Muscle of back (tissue), 13 donors: ENCODE results near the gene PTGDR. TPM values are rescaled to one million over a fixed set of nuclear protein-coding genes. Genes with fewer than 3 reads are reported as not detected.

Experiments
- DNase-seq, 3 donors: peaks; one replicate each; pipeline versions ENCODE4 v3.0.0 to v3.0.0-alpha.2; 2013
- long read RNA-seq, 9 donors: transcript quantifications; one replicate each; lab custom pipeline, GENCODE V29; 2026
- polyA plus RNA-seq, 10 donors: library from polyadenylated mRNA; unstranded; fragments of 120-200 nt; gene quantifications; one replicate each; pipeline ENCODE4 v1.2.1, GENCODE V29; 2013; ENCODE audit not compliant: insufficient read length in 10 of 10

Gene PTGDR
- polyA plus RNA-seq, result 1 to 10 TPM in 1 of 10 donors, under 1 TPM in 9; 0.16 to 1.3 (median 0.43) TPM
- long read RNA-seq, donor 1, result 0 reads
- long read RNA-seq, donor 2, result 0 reads
- long read RNA-seq, donor 3, result 0 reads
- long read RNA-seq, donor 4, result 0 reads
- long read RNA-seq, donor 5, result 0 reads
- long read RNA-seq, donor 6, result 0 reads
- long read RNA-seq, donor 7, result 0 reads
- long read RNA-seq, donor 8, result 0 reads
- long read RNA-seq, donor 9, result 0 reads

- DNase-seq, result peak in 1 of 3 donors; percentile 49
These were observed at the start of gene PTGDR for GRCh38 chr14:52267501-52268278. PTGDR (plus strand) TSS chr14:52267698; CDS start chr14:52267815, 117 bp downstream.

GRCh38 chr14:52219488-52220084, 47.9 kb upstream of the PTGDR start:
- DNase-seq, result no peak

GRCh38 chr14:52220924-52221811, 46.3 kb upstream of the PTGDR start:
- DNase-seq, result no peak

- no peak for DNase-seq
These were observed 44.6 kb upstream of the PTGDR start for GRCh38 chr14:52222901-52223300.

GRCh38 chr14:52227619-52228222, 39.8 kb upstream of the PTGDR start:
- DNase-seq, result no peak

GRCh38 chr14:52233693-52234092, 33.8 kb upstream of the PTGDR start:
- DNase-seq, result no peak

GRCh38 chr14:52235434-52235833, 32.1 kb upstream of the PTGDR start:
- no peak for DNase-seq

- peak in 1 of 3 donors; percentile 17 for DNase-seq
These were observed 31.5 kb upstream of the PTGDR start for GRCh38 chr14:52235866-52236510.

GRCh38 chr14:52238682-52239081, 28.8 kb upstream of the PTGDR start:
- DNase-seq, result no peak

- DNase-seq, result no peak
These were observed 26.9 kb upstream of the PTGDR start for GRCh38 chr14:52240623-52241022.

- peak in 1 of 3 donors; percentile 37 for DNase-seq
These were observed 26.3 kb upstream of the PTGDR start for GRCh38 chr14:52241087-52241793.

GRCh38 chr14:52244328-52244727, 23.2 kb upstream of the PTGDR start:
- DNase-seq, result no peak

- DNase-seq, result no peak
These were observed 22.5 kb upstream of the PTGDR start for GRCh38 chr14:52244997-52245396.

GRCh38 chr14:52248057-52248456, 19.4 kb upstream of the PTGDR start:
- DNase-seq, result no peak

GRCh38 chr14:52251724-52252123, 15.8 kb upstream of the PTGDR start:
- no peak for DNase-seq

- DNase-seq, result peak in 1 of 3 donors; percentile 49
These were observed 14.0 kb upstream of the PTGDR start for GRCh38 chr14:52253503-52253902.

GRCh38 chr14:52254086-52254485, 13.4 kb upstream of the PTGDR start:
- no peak for DNase-seq

- no peak for DNase-seq
These were observed 8.7 kb upstream of the PTGDR start for GRCh38 chr14:52258783-52259182.

- DNase-seq, result no peak
These were observed 8.1 kb upstream of the PTGDR start for GRCh38 chr14:52259434-52259833.

- no peak for DNase-seq
These were observed 4.9 kb upstream of the PTGDR start for GRCh38 chr14:52262600-52262999.
